ENCODE measurements around the gene PELI2.

The PELI2 gene

GRCh38 chr14:56268039-56268438 lies 149.8 kb downstream of the PELI2 start:
- DNase-seq, result no peak

- DNase-seq, result no peak
Measured at GRCh38 chr14:56268673-56269072, 150.5 kb downstream of the PELI2 start.

DNA sequence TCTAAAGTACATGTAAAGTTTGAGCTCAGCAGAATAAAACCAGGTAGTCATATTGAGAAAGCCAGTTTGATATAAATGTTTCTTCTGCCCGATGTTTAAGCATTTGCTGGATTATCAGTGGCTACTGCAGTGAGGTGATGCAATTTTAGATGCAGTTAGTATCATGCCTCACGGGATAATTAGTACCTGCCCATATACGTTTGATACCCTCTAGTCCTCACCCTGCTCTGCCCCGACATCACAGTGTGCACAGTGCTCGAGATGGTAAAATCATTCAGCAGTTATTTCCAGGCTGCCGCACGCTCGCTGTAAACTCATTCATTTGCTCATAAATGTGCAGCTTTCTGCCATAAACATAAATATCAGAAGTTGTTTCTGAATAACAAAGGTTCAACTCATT lies 152.7 kb downstream of the PELI2 start:
- no peak for DNase-seq

- DNase-seq, result no peak
Measured at GRCh38 chr14:56271970-56272369, 153.8 kb downstream of the PELI2 start.

GRCh38 chr14:56273155-56273554 lies 154.9 kb downstream of the PELI2 start:
- DNase-seq, result no peak

DNA sequence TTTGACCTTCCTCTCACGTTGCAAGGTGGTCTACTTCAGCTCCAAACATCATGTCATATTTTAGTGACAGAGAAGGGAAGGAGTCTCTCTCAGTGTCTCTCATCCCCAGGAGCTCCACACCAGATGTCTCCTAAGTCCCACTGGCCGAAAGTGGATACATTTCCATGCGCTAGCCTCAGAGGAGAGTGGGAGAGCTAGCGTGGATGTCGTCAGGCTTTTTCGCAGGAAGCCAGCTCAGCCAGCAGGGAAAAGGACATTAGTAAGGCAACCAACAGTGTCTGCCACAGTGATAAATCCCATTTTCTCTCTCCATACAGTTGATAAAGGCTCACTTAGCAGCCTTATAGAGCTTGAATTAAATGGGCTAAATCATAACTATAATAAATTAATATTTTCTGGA lies 155.7 kb downstream of the PELI2 start:
- no peak for DNase-seq

- DNase-seq, result no peak
Measured at GRCh38 chr14:56274556-56274955, 156.3 kb downstream of the PELI2 start.

DNA sequence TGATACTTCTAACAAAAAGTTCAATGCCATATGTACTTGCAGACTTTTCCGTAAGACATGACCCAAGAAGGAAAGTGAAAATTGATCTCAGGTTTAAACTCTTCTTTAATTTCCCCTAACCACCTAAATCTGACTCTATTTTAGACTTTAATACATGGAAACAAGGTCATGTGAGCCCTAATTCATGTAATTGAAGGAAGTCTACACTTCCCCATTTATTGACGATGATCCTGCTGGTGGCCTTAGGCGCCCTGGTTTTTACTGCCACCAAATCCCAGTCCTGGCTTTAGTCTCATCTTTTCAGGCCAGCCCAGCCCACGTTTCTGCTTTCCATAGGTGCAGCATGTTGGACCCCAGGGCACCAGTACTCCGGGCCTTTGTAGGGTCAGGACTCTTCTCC lies 157.9 kb downstream of the PELI2 start:
- DNase-seq, result no peak

DNA sequence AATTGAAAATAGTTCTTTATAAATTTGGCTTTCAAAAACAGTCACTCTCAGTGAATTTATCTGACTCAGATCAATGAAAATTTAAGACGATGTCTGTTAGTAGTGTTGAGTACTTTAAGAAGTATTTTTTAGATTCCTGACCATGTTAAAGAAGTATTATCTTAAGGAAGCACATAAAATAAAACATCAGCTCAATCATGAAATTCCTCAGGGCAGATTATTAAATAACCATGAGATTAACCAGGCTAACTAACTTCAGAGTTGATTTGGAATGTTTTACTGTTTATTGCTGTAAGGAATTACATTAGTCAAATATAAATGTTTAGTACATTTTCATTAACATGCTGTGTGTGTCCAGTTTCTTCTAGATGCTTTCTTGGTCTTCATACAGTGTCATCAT lies 160.2 kb downstream of the PELI2 start:
- no peak for DNase-seq

- DNase-seq, result no peak
Measured at GRCh38 chr14:56280843-56281242, 162.6 kb downstream of the PELI2 start.

GRCh38 chr14:56282179-56282578 lies 164.0 kb downstream of the PELI2 start:
- DNase-seq, result no peak

- no peak for DNase-seq
Measured at GRCh38 chr14:56284641-56285040, 166.4 kb downstream of the PELI2 start.

- no peak for DNase-seq
Measured at GRCh38 chr14:56289155-56289554, 170.9 kb downstream of the PELI2 start.

- DNase-seq, result no peak
Measured at GRCh38 chr14:56290195-56290594, 172.0 kb downstream of the PELI2 start.

DNA sequence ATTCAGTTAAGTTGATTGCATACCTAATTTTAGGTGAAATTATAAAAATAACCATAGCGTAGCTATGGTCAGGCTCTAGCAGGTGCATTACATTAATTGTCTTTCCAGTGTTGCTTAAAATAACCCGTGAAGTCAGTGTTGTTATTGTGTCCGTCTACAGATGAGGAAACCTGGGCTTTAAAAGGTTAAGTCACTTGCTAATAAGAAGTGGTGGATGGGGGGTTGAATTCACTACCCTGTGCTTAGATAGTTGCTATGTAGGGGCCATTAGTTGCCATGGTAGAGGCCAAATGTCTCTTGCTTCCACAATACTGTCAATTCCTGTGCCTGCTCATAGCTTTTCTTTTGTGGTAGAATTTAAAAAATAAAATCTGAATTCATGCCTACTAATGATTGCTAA lies 174.8 kb downstream of the PELI2 start:
- DNase-seq, result no peak

DNA sequence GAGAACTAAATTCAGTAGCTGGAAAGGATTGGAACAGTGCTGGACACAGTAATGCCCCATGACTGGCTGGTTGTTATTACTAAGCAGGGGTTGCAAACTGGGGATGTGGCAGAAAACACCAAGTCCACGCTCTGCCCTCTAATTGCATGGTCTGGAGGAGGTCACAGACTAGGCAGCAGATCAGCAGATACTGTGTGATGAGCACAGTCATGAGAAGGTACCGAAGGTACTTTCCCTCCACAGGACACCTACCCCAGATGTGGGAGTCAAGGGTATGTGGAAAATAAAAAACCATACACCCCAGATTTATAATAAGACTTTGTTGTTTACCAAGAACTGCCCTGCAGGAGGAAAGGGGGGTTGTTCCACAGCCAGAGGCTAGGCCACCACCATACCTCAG lies 175.3 kb downstream of the PELI2 start:
- no peak for DNase-seq

GRCh38 chr14:56294128-56294527 lies 175.9 kb downstream of the PELI2 start:
- no peak for DNase-seq

DNA sequence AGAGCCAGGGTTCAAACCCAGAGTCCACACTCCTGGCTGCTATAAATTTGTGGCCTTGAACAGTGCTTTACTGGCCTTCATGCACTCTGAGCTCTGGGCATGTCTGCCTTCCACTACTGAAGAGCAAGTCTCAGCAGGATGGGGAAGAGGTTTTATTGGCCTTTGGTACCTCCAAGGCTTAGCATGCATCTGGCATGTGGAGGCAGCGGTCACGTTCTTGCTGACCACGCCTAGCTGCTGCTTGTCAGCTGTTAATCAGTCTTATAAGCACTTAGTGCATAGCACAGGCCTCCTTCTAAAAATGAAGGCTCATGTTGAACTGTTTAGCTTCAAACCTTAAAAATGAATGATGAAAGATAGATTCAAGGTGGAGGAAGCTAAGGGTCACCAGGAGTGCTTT lies 177.5 kb downstream of the PELI2 start:
- no peak for DNase-seq

- no peak for DNase-seq
Measured at GRCh38 chr14:56297449-56297848, 179.2 kb downstream of the PELI2 start.

DNA sequence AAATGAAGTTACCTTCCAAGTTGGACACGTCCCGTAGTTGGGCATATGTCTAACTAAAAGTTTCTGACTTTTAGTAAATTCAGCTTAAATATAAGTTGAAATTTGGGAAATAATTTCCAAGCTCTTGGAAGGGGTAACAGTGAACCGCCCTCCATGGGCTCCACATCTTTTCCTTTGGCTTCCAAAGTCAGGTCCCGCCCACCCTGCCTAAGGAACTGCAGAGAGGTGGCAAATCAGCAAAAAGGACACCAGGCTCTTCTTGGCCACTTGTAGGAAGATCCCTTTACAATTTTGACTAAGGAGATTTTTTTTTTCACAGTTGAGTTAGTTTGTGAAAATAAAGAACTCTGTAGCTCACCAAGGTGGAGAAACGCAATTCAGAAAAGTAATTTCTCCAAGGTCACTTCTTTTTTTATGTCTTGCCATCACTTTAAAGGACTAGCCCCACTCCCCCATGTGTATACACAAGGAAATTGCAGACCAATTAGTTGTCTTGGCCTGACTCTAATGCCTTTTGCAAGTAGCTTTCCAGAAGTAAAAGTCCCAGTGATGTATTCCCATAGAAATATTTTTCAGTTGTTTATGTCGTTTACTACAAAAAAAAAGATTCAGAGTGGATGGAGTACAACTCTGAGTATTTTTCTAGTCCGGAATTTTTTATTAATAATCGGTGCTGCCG lies 181.2 kb downstream of the PELI2 start:
- no peak for DNase-seq

DNA sequence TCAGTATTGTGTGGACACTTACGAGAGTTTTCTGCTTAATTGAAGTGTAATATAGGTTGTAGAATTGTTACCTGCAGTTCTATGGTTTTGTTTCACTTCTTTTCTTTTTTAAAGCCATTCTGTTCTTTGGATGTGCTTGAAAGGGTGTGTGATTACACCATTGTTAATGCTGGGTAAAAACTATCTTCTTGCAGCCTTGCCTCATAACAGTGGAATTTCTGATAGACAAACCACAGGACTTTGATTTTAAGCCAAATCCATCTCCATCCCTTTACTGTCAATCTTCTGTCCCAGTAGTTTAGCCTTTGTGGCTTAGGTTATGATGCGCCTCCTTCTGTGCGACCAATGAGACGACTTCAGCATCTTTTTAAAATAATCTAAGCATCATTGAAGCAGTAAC lies 182.3 kb downstream of the PELI2 start:
- DNase-seq, result no peak

DNA sequence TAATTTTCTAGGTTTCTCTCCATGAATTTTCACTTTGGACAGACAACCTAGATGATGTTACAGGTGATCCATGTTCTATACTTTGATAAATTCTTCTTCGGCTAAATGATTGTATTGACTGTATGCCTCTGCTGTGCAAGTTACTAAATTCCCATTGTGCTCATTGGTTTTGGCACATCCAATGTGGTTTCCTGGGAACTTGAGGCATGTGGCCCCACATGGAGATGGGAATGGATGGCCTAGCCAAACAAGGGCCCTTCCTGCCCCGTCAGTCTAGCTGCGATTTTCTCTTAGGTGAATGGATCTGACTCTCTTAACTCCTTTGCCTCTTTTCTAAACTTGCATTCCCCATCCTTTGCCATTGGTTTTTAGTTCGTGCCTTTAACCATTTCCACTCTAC lies 186.2 kb downstream of the PELI2 start:
- no peak for DNase-seq

DNA sequence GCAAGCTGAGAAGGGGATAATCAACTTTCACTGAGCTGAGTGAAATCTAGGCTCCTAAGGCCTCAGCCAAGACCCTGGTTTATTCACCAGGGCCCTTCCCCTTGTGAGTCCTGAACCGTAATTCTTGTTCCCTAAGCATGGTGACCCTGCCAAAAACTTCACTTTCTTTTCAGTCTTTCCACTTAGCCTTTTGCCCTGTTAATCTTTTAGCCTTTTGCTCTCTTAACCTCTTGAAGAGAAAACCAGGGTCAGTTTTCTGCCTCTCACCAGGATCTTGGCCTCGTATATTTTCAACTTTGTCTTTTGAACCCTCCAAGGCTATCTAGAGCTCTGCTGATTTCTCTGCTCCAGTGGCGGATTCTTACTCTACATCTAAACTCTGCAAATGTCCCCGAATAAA lies 191.0 kb downstream of the PELI2 start:
- no peak for DNase-seq

GRCh38 chr14:56310643-56311042 lies 192.4 kb downstream of the PELI2 start:
- DNase-seq, result no peak

- no peak for DNase-seq
Measured at GRCh38 chr14:56313789-56314188, 195.6 kb downstream of the PELI2 start.
